GM23338 (cell line): ENCODE data around the gene GNAT2. TPM values are rescaled to one million over a fixed set of nuclear protein-coding genes. Genes with fewer than 3 reads are reported as not detected.

Experiments
- ATAC-seq: fragments of 200-7000 bp; cut with Tn5 transposase; 3 replicates; pipeline ENCODE4 v1.9.1; 2020
- DNase-seq: peaks from one replicate; pipeline ENCODE4 v3.0.0-alpha.2; 2015; ENCODE audit warnings: low spot score
- H2AFZ ChIP-seq: fragments of 200-600 bp; sonication (generic); 2 replicates; pipeline ENCODE4 v1.8.0; 2016; ENCODE audit warnings: antibody characterized with exemption, mild to moderate bottlenecking, moderate library complexity
- H3F3A ChIP-seq: fragments of 200-600 bp; sonication (generic); replicated peaks from 2 replicates; pipeline ENCODE4 v1.8.0; 2017; ENCODE audit warnings: antibody characterized with exemption, mixed run types, low read depth
- H3K27ac ChIP-seq: fragments of 200-600 bp; sonication (generic); 2 replicates; pipeline ENCODE4 v1.6.1; 2016; ENCODE audit warnings: low read depth
- H3K27me3 ChIP-seq: fragments of 200-600 bp; sonication (generic); 2 replicates; pipeline ENCODE4 v1.8.0; 2016; ENCODE audit warnings: mild to moderate bottlenecking, mixed run types, moderate library complexity; ENCODE audit not compliant: insufficient read depth
- H3K36me3 ChIP-seq: fragments of 200-600 bp; sonication (generic); 2 replicates; pipeline ENCODE4 v1.8.0; 2016; ENCODE audit warnings: mild to moderate bottlenecking; ENCODE audit not compliant: insufficient read depth
- H3K4me1 ChIP-seq: fragments of 200-600 bp; sonication (generic); 2 replicates; pipeline ENCODE4 v1.8.0; 2016; ENCODE audit warnings: mild to moderate bottlenecking, moderate library complexity; ENCODE audit not compliant: insufficient read depth
- H3K4me2 ChIP-seq: fragments of 200-600 bp; sonication (generic); 2 replicates; pipeline ENCODE4 v1.7.1; 2017; ENCODE audit warnings: mixed run types
- H3K4me3 ChIP-seq: fragments of 200-600 bp; sonication (generic); 2 replicates; pipeline ENCODE4 v1.6.1; 2016; ENCODE audit warnings: mixed run types
- H3K79me2 ChIP-seq: fragments of 200-600 bp; sonication (generic); replicated peaks from 2 replicates; pipeline ENCODE4 v1.8.0; 2017; ENCODE audit warnings: mild to moderate bottlenecking; ENCODE audit not compliant: insufficient read depth
- H3K9me2 ChIP-seq: fragments of 200-600 bp; sonication (generic); 2 replicates; pipeline ENCODE4 v1.8.0; 2017; ENCODE audit not compliant: insufficient read depth
- H4K20me1 ChIP-seq: fragments of 200-600 bp; sonication (generic); replicated peaks from 2 replicates; pipeline ENCODE4 v1.8.0; 2017; ENCODE audit warnings: mild to moderate bottlenecking; ENCODE audit not compliant: insufficient read depth
- H3K27ac Mint-ChIP-seq: 2 replicates; pipeline ENCODE4 v1.8.0; 2020; ENCODE audit warnings: inconsistent platforms, mild to moderate bottlenecking, moderate library complexity, mixed read lengths
- H3K27me3 Mint-ChIP-seq: 3 replicates; pipeline ENCODE4 v1.8.0; 2022; ENCODE audit warnings: low read depth, mild to moderate bottlenecking, moderate library complexity, mixed read lengths, inconsistent platforms; ENCODE audit not compliant: insufficient read depth, poor library complexity
- H3K36me3 Mint-ChIP-seq: 3 replicates; pipeline ENCODE4 v1.8.0; 2021; ENCODE audit warnings: low read depth, mild to moderate bottlenecking, inconsistent platforms, moderate library complexity, mixed read lengths
- H3K4me1 Mint-ChIP-seq: 3 replicates; pipeline ENCODE4 v1.8.0; 2020; ENCODE audit warnings: mild to moderate bottlenecking, inconsistent platforms, mixed read lengths
- H3K4me3 Mint-ChIP-seq: 3 replicates; pipeline ENCODE4 v1.8.0; 2021; ENCODE audit warnings: moderate library complexity, mild to moderate bottlenecking, inconsistent platforms, mixed read lengths
- H3K9me3 Mint-ChIP-seq: 3 replicates; pipeline ENCODE4 v1.8.0; 2020; ENCODE audit warnings: moderate library complexity, mild to moderate bottlenecking, inconsistent platforms, mixed read lengths
- EZH2phosphoT487 ChIP-seq: fragments of 200-600 bp; sonication (generic); IDR thresholded peaks from one replicate; pipeline ENCODE4 v1.8.1; 2018; ENCODE audit warnings: antibody characterized with exemption; ENCODE audit not compliant: unreplicated experiment
- JUNB ChIP-seq: IDR thresholded peaks from one replicate; pipeline ENCODE4 v1.6.1; 2016; ENCODE audit warnings: antibody characterized with exemption; ENCODE audit not compliant: unreplicated experiment
- POLR2AphosphoS5 ChIP-seq: IDR thresholded peaks from 2 replicates; pipeline ENCODE4 v1.6.1; 2016; ENCODE audit warnings: antibody characterized with exemption, low read depth
- STAT1 ChIP-seq: IDR thresholded peaks from one replicate; pipeline ENCODE4 v1.6.1; 2016; ENCODE audit warnings: antibody characterized with exemption; ENCODE audit not compliant: unreplicated experiment
- ZNF114 ChIP-seq: fragments of 250-450 bp; sonication (Bioruptor Pico); IDR thresholded peaks from 2 replicates; pipeline ENCODE4 v1.5.0; 2020; ENCODE audit warnings: mild to moderate bottlenecking, moderate library complexity
- ZNF331 ChIP-seq: fragments of 250-450 bp; sonication (Bioruptor Pico); IDR thresholded peaks from 2 replicates; pipeline ENCODE4 v1.5.0; 2020; ENCODE audit warnings: low read depth, mild to moderate bottlenecking, moderate library complexity
- polyA plus RNA-seq: library from polyadenylated mRNA; unstranded; fragments of >200 nt; fragmentation: Nextera tagmentation; extraction: Ambion mirVana; gene quantifications from 2 replicates; pipeline ENCODE4 v1.2.1, GENCODE V29; 2016
- total RNA-seq: library from RNA; depleted of rRNA; stranded (reverse); fragments of >200 nt; shearing (Covaris generic); gene quantifications from 2 replicates; pipeline ENCODE4 v1.2.3, GENCODE V29; 2014
- TF ChIP-seq, protein P1 (sequence below): IDR thresholded peaks from one replicate; pipeline ENCODE4 v1.6.1; 2018; ENCODE audit warnings: antibody characterized with exemption; ENCODE audit not compliant: unreplicated experiment
- TF ChIP-seq, protein P2 (sequence below): IDR thresholded peaks from 2 replicates; pipeline ENCODE4 v1.6.1; 2016; ENCODE audit warnings: antibody characterized with exemption

The GNAT2 gene
- total and polyA plus RNA-seq, 2 experiments from 2014 or later, result 0.21 TPM; not detected in 1

DNA sequence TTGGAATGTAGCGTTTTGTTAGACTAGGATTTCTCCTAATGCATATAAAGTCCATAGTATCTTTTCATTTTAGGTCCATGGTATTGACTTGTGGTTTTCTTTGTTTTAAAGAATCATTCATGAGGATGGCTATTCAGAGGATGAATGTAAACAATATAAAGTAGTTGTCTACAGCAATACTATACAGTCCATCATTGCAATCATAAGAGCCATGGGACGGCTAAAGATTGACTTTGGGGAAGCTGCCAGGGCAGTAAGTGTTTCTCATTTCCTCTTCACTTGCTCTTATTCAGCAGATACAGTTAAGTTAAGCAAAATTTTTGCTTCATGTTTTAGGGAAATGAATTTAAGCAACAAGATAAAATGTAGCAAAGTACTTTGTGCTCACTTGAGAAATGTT, 45.6 kb downstream of the GNAT2 start:
- Histone ChIP-seq H4K20me1 (peaks cover 26% of the 10 kb centered on the region), H3K9me2 (no peaks in the 10 kb centered on the region), H3K79me2 (peaks cover 55% of the 10 kb centered on the region), H3K27me3 (no peaks in the 10 kb centered on the region), H3K36me3 (0 out of 2 replicates have a peak, but pooled peaks cover under 1% of the 10 kb centered on the region), H3K4me2 (no peak overlapping the region), H2AFZ (no peak overlapping the region), H3K4me3 (no peak overlapping the region), H3K4me1 (peaks cover 9% of the 10 kb centered on the region), H3K27ac (no peak overlapping the region), H3F3A (no peaks in the 10 kb centered on the region)
- H3K4me1 Mint-ChIP-seq, result no peaks in the 10 kb centered on the region
- H3K36me3 Mint-ChIP-seq, result peaks cover 6% of the 10 kb centered on the region
- ATAC-seq (no peak), DNase-seq (no peak)
- H3K27me3 Mint-ChIP-seq, result peaks cover 3% of the 10 kb centered on the region
- no peak overlapping the region for H3K4me3 Mint-ChIP-seq
- H3K9me3 Mint-ChIP-seq, result no peaks in the 10 kb centered on the region
- no peak overlapping the region for H3K27ac Mint-ChIP-seq
- TF ChIP-seq, protein P1, sequence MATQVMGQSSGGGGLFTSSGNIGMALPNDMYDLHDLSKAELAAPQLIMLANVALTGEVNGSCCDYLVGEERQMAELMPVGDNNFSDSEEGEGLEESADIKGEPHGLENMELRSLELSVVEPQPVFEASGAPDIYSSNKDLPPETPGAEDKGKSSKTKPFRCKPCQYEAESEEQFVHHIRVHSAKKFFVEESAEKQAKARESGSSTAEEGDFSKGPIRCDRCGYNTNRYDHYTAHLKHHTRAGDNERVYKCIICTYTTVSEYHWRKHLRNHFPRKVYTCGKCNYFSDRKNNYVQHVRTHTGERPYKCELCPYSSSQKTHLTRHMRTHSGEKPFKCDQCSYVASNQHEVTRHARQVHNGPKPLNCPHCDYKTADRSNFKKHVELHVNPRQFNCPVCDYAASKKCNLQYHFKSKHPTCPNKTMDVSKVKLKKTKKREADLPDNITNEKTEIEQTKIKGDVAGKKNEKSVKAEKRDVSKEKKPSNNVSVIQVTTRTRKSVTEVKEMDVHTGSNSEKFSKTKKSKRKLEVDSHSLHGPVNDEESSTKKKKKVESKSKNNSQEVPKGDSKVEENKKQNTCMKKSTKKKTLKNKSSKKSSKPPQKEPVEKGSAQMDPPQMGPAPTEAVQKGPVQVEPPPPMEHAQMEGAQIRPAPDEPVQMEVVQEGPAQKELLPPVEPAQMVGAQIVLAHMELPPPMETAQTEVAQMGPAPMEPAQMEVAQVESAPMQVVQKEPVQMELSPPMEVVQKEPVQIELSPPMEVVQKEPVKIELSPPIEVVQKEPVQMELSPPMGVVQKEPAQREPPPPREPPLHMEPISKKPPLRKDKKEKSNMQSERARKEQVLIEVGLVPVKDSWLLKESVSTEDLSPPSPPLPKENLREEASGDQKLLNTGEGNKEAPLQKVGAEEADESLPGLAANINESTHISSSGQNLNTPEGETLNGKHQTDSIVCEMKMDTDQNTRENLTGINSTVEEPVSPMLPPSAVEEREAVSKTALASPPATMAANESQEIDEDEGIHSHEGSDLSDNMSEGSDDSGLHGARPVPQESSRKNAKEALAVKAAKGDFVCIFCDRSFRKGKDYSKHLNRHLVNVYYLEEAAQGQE, result no peak
- TF ChIP-seq POLR2AphosphoS5 (no peak), JUNB (no peak), ZNF114 (no peak), EZH2phosphoT487 (no peak)
- TF ChIP-seq, protein P2, sequence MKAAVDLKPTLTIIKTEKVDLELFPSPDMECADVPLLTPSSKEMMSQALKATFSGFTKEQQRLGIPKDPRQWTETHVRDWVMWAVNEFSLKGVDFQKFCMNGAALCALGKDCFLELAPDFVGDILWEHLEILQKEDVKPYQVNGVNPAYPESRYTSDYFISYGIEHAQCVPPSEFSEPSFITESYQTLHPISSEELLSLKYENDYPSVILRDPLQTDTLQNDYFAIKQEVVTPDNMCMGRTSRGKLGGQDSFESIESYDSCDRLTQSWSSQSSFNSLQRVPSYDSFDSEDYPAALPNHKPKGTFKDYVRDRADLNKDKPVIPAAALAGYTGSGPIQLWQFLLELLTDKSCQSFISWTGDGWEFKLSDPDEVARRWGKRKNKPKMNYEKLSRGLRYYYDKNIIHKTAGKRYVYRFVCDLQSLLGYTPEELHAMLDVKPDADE, result no peak

DNA sequence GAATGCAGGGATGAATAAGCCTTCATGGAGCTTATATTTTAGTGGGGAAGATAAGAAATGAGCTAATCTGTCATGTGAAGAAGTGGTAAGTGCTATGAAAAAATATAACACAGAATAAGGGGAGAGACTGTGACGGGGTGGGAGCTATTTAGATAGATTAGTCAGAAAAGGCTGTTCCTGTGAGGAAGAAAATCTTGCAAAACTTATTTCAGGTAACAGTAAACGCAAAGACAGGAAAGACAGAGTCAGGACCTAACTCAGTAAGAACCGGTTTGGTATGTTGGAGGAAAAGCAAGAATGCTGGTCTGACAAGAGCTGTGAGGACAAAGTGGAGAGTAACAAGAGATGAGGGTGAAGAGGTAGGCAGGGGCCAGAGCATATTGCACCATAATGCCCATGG, 49.0 kb downstream of the GNAT2 start:
- Histone ChIP-seq H3K27ac (0 out of 2 replicates have a peak overlapping the region, but pooled peaks have one; percentile 2), H3K79me2 (peaks cover 80% of the 10 kb centered on the region), H3K4me3 (no peak overlapping the region), H3F3A (no peaks in the 10 kb centered on the region), H3K4me1 (peaks cover 14% of the 10 kb centered on the region), H4K20me1 (peaks cover 16% of the 10 kb centered on the region), H3K4me2 (no peak overlapping the region), H3K9me2 (no peaks in the 10 kb centered on the region), H3K27me3 (no peaks in the 10 kb centered on the region), H3K36me3 (no peaks in the 10 kb centered on the region), H2AFZ (no peak overlapping the region)
- no peak overlapping the region for H3K4me3 Mint-ChIP-seq
- ATAC-seq, result peak; percentile 92
- H3K27ac Mint-ChIP-seq, result no peak overlapping the region
- peak; percentile 59 for DNase-seq
- no peaks in the 10 kb centered on the region for H3K9me3 Mint-ChIP-seq
- H3K36me3 Mint-ChIP-seq, result no peaks in the 10 kb centered on the region
- TF ChIP-seq EZH2phosphoT487 (no peak), POLR2AphosphoS5 (no peak), STAT1 (no peak), JUNB (no peak), ZNF331 (CRISPR knock-in tag) (no peak)
- TF ChIP-seq, protein P1, result no peak
- no peaks in the 10 kb centered on the region for H3K27me3 Mint-ChIP-seq
- peaks cover 7% of the 10 kb centered on the region; the same call in 2 of the 3 replicates for H3K4me1 Mint-ChIP-seq
